Measurements from ENCODE around the gene TMEM40.

The TMEM40 gene

GRCh38 chr3:12695112-12695511 is 63.9 kb downstream of the TMEM40 start:
- DNase-seq (ENCODE audit: low read depth): no peak
- Histone ChIP-seq H3K27me3 (replicated peaks; ENCODE audit: control insufficient read depth, insufficient read depth, low read length) (peaks cover 10% of the 10 kb centered on the region), H3K36me3 (ENCODE audit: control insufficient read depth, insufficient read depth, low read length, severe bottlenecking) (no peaks in the 10 kb centered on the region), H3K9ac (ENCODE audit: low read length) (no peak overlapping the region), H3K9me3 (ENCODE audit: control insufficient read depth, low read length) (no peaks in the 10 kb centered on the region), H3K4me1 (ENCODE audit: control insufficient read depth, insufficient read depth, low read length) (peaks cover 5% of the 10 kb centered on the region), H3K4me3 (ENCODE audit: low read length) (no peak overlapping the region)

GRCh38 chr3:12692444-12692843 is 66.6 kb downstream of the TMEM40 start:
- Histone ChIP-seq H3K4me1 (ENCODE audit: control insufficient read depth, insufficient read depth, low read length) (peaks cover 5% of the 10 kb centered on the region), H3K9me3 (ENCODE audit: control insufficient read depth, low read length) (no peaks in the 10 kb centered on the region), H3K4me3 (ENCODE audit: low read length) (no peak overlapping the region), H3K36me3 (ENCODE audit: control insufficient read depth, insufficient read depth, low read length, severe bottlenecking) (no peaks in the 10 kb centered on the region), H3K27me3 (replicated peaks; ENCODE audit: control insufficient read depth, insufficient read depth, low read length) (no peaks in the 10 kb centered on the region), H3K9ac (ENCODE audit: low read length) (no peak overlapping the region)
- DNase-seq (ENCODE audit: low read depth): no peak

DNA sequence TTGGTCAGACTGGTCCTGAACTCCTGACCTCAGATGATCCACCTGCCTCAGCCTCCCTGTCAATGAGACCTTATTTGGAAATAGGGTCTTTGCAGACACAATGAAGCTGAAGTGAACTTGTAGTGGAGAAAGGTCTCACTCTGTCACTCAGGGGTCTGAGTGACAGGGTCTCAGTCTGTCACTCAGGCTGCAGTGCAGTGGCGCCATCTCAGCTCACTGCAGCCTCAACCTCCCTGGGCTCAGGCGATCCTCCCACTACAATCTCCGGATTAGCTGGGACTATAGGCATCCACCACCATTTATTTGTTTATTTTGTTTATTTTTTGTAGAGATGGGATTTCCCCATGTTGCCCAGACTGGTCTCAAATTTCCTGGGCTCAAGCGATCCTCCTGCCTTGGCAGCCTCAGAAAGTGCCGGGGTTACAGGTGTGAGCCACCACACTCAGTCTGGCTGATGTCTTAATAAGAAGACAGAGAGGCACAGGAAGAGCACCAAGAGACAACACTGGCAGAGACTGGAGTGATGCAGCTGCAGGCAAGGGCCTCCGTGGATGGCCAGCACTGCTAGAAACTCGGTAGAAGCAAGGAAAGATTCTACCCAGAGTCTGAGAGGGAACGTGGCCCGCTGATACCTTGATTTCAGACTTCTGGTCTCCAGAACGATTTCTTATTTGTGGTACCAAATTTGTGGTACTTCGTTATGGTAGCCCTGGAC is 68.9 kb downstream of the TMEM40 start:
- no peaks in the 10 kb centered on the region for H3K9me3 ChIP-seq (ENCODE audit: control insufficient read depth, low read length)
- no peak overlapping the region for H3K4me3 ChIP-seq (ENCODE audit: low read length)
- H3K36me3 ChIP-seq (ENCODE audit: control insufficient read depth, insufficient read depth, low read length, severe bottlenecking): no peaks in the 10 kb centered on the region
- peaks cover 3% of the 10 kb centered on the region for H3K4me1 ChIP-seq (ENCODE audit: control insufficient read depth, insufficient read depth, low read length)
- DNase-seq (ENCODE audit: low read depth): no peak
- no peaks in the 10 kb centered on the region for H3K27me3 ChIP-seq (replicated peaks; ENCODE audit: control insufficient read depth, insufficient read depth, low read length)
- no peak overlapping the region for H3K9ac ChIP-seq (ENCODE audit: low read length)

GRCh38 chr3:12687948-12688347 is 71.1 kb downstream of the TMEM40 start:
- no peak overlapping the region for H3K4me3 ChIP-seq (ENCODE audit: low read length)
- H3K4me1 ChIP-seq (ENCODE audit: control insufficient read depth, insufficient read depth, low read length): no peaks in the 10 kb centered on the region
- no peaks in the 10 kb centered on the region for H3K36me3 ChIP-seq (ENCODE audit: control insufficient read depth, insufficient read depth, low read length, severe bottlenecking)
- DNase-seq (ENCODE audit: low read depth): no peak
- no peaks in the 10 kb centered on the region for H3K27me3 ChIP-seq (replicated peaks; ENCODE audit: control insufficient read depth, insufficient read depth, low read length)
- H3K9me3 ChIP-seq (ENCODE audit: control insufficient read depth, low read length): no peaks in the 10 kb centered on the region
- H3K9ac ChIP-seq (ENCODE audit: low read length): no peak overlapping the region

- H3K9ac ChIP-seq (ENCODE audit: low read length): no peak overlapping the region
Measured at GRCh38 chr3:12686096-12686495, 73.0 kb downstream of the TMEM40 start.

More at GRCh38 chr3:12686096-12686495, 73.0 kb downstream of the TMEM40 start:
- peaks cover 15% of the 10 kb centered on the region for H3K4me1 ChIP-seq (ENCODE audit: control insufficient read depth, insufficient read depth, low read length)
- H3K9me3 ChIP-seq (ENCODE audit: control insufficient read depth, low read length): no peaks in the 10 kb centered on the region
- H3K27me3 ChIP-seq (replicated peaks; ENCODE audit: control insufficient read depth, insufficient read depth, low read length): no peaks in the 10 kb centered on the region
- H3K4me3 ChIP-seq (ENCODE audit: low read length): no peak overlapping the region
- H3K36me3 ChIP-seq (ENCODE audit: control insufficient read depth, insufficient read depth, low read length, severe bottlenecking): no peaks in the 10 kb centered on the region
- no peak for DNase-seq (ENCODE audit: low read depth)
